Measurements from ENCODE around the gene MYH11.
"Not testable (repeated sequence)": the region's sequence is repeated elsewhere in the genome, so short reads cannot be mapped to it uniquely, and the experiment has no call there.

The MYH11 gene

GRCh38 chr16:15855704-15856003 is 1.2 kb downstream of the MYH11 start:
- Histone ChIP-seq H3K9ac (ENCODE audit: low read length) (no peak overlapping the region), H3K27me3 (replicated peaks; ENCODE audit: control insufficient read depth, insufficient read depth, low read length) (peaks cover 39% of the 10 kb centered on the region), H3K4me1 (ENCODE audit: control insufficient read depth, insufficient read depth, low read length) (peaks cover 6% of the 10 kb centered on the region), H3K9me3 (ENCODE audit: control insufficient read depth, low read length) (no peaks in the 10 kb centered on the region), H3K36me3 (ENCODE audit: control insufficient read depth, insufficient read depth, low read length, severe bottlenecking) (no peaks in the 10 kb centered on the region), H3K4me3 (ENCODE audit: low read length) (no peak overlapping the region)
- DNase-seq (ENCODE audit: low read depth), result no peak

DNA sequence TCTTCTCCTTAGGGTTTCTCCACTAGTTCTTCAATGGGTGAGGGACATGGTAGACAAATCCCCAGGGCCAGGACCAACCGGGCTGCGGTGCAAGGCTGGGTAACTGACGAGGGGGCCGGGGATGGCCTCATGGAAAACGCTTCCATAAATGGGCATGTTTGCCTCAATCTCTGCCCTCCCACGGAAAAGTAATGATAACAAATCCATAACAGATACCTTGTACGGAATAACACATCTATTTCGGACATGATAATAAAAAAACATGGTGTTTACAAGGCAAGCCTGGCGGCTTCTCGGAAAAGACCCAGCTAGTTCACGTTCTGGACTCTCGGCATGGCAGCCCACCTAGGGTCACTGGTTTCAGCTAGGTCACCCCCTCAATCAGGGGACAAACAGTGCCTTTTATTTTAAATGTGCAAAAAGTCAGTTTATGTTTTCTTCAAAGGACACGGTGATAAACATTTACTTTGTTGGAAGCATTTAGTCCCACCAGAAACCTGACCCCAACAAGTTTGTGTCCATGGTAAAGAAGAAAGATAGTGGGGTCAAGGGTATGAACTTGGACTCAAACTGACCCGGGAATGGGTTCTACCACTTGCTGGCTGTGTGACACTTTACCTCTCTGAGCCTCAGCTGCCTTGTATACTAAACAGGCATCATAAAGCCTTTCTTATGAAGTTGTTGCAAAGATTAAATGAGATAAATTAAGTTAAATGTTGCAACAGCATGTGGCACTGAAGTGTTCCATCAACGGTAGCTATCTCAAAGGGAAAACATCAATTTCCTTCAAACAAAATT is 1.7 kb downstream of the MYH11 start:
- peaks cover 41% of the 10 kb centered on the region for H3K27me3 ChIP-seq (replicated peaks; ENCODE audit: control insufficient read depth, insufficient read depth, low read length)

DNA sequence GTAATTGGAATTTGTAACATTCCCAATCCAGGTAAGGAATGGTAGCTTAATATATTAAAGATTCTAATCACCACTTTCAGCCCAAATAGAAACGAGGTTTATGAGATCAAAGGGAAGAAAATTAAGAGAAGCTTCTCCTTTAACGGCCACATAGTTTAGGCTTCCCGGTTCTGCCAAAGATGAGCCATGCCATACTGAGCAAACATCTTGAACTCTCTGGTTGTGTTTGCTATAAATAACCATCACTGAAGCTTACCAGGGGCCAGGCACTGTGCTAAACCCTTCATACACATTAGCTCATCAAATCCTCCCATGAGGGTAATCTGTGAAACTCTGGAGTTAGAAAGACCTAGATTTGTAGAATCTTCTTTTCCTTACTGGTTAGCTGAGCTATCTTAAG is 2.8 kb downstream of the MYH11 start:
- Histone ChIP-seq H3K9ac (ENCODE audit: low read length) (no peak overlapping the region), H3K36me3 (ENCODE audit: control insufficient read depth, insufficient read depth, low read length, severe bottlenecking) (no peaks in the 10 kb centered on the region), H3K4me1 (ENCODE audit: control insufficient read depth, insufficient read depth, low read length) (peaks cover 6% of the 10 kb centered on the region), H3K9me3 (ENCODE audit: control insufficient read depth, low read length) (no peaks in the 10 kb centered on the region), H3K27me3 (replicated peaks; ENCODE audit: control insufficient read depth, insufficient read depth, low read length) (peaks cover 45% of the 10 kb centered on the region), H3K4me3 (ENCODE audit: low read length) (no peak overlapping the region)
- no peak for DNase-seq (ENCODE audit: low read depth)

More for the DNA sequence above, 1.7 kb downstream of the MYH11 start:
- DNase-seq (ENCODE audit: low read depth), result no peak
- Histone ChIP-seq H3K4me3 (ENCODE audit: low read length) (no peak overlapping the region), H3K4me1 (ENCODE audit: control insufficient read depth, insufficient read depth, low read length) (peaks cover 6% of the 10 kb centered on the region), H3K9ac (ENCODE audit: low read length) (no peak overlapping the region), H3K9me3 (ENCODE audit: control insufficient read depth, low read length) (no peaks in the 10 kb centered on the region), H3K36me3 (ENCODE audit: control insufficient read depth, insufficient read depth, low read length, severe bottlenecking) (no peaks in the 10 kb centered on the region)

DNA sequence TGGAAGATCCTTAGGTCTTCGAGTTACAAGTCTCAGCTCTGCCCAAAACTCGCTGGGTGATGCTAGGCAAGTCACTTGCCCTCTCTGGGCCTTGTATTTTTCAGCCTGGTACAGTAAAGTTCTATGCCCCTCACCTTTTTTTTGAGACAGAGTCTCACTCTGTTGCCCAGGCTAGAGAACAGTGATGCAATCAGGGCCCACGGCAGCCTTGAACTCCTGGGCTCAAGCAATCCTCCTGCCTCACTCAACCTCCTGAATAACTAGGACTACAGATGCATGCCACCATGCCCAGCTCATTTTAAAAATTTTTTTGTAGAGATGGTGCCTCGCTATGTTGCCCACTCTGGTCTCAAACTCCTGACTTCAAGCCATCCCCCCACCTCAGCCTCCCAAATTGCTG is 3.8 kb downstream of the MYH11 start:
- H3K4me1 ChIP-seq (ENCODE audit: control insufficient read depth, insufficient read depth, low read length), result peaks cover 6% of the 10 kb centered on the region
- no peak for DNase-seq (ENCODE audit: low read depth)
- H3K4me3 ChIP-seq (ENCODE audit: low read length), result no peak overlapping the region
- H3K36me3 ChIP-seq (ENCODE audit: control insufficient read depth, insufficient read depth, low read length, severe bottlenecking), result no peaks in the 10 kb centered on the region
- no peak overlapping the region for H3K9ac ChIP-seq (ENCODE audit: low read length)
- peaks cover 51% of the 10 kb centered on the region for H3K27me3 ChIP-seq (replicated peaks; ENCODE audit: control insufficient read depth, insufficient read depth, low read length)
- H3K9me3 ChIP-seq (ENCODE audit: control insufficient read depth, low read length), result no peaks in the 10 kb centered on the region

DNA sequence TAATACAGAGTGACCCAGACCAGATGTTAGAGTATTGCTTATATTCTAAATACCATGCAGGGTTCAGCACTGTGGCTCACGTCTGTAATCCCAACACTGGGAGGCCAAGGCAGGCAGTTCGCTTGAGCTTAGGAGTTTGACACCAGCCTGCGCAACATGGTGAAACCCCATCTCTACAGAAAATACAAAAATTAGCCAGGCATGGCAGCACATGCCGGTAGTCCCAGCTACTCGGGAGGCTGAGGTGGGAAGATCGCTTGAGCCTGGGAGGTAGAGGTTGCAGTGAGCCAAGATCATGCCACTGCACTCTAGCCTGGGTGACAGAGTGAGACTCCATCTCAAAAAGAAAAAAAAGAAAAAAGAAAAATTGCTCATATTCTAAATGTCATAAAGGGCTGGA is 6.3 kb downstream of the MYH11 start:
- H3K36me3 ChIP-seq (ENCODE audit: control insufficient read depth, insufficient read depth, low read length, severe bottlenecking); DNase-seq (ENCODE audit: low read depth); H3K4me3 ChIP-seq (ENCODE audit: low read length); H3K9me3 ChIP-seq (ENCODE audit: control insufficient read depth, low read length); H3K9ac ChIP-seq (ENCODE audit: low read length); H3K4me1 ChIP-seq (ENCODE audit: control insufficient read depth, insufficient read depth, low read length): not testable (repeated sequence)
- peaks cover 47% of the 10 kb centered on the region for H3K27me3 ChIP-seq (replicated peaks; ENCODE audit: control insufficient read depth, insufficient read depth, low read length)

DNA sequence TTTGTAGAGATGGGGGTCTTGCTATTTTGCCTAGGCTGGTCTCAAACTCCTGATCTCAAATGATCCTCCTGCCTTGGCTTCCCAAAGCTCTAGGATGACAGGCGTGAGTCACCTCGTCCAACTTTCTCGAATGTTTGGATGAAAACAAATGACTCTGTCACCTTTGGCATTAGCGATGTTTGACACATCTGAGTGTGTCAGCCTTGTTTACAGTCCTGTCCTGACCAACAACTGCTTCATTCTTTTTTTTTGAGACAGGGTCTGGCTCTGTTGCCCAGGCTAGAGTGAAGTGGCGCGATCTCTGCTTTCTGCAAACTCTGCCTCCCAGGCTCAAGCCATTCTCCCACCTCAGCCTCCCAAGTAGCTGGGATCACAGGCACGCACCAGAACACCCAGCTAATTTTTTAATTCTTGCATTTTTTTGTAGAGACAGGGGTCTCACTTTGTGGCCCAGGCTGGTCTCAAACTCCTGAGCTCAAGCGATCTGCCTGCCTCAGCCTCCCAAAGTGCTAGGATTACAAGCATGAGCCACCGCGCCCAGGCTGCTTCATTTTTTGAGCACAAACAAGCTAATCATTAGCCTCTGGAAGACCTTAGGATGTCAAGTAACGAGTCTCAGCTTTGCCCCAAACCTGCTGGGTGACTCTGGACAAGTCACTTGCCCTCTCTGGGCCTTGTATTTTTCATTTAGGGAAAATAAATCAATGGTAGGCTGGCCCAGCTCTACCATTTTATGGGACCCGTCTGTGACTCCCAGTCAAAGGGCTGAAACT is 7.4 kb downstream of the MYH11 start:
- Histone ChIP-seq H3K36me3 (ENCODE audit: control insufficient read depth, insufficient read depth, low read length, severe bottlenecking) (no peaks in the 10 kb centered on the region), H3K4me3 (ENCODE audit: low read length) (no peak overlapping the region), H3K9ac (ENCODE audit: low read length) (no peak overlapping the region), H3K27me3 (replicated peaks; ENCODE audit: control insufficient read depth, insufficient read depth, low read length) (peaks cover 36% of the 10 kb centered on the region), H3K9me3 (ENCODE audit: control insufficient read depth, low read length) (no peaks in the 10 kb centered on the region), H3K4me1 (ENCODE audit: control insufficient read depth, insufficient read depth, low read length) (no peaks in the 10 kb centered on the region)
- no peak for DNase-seq (ENCODE audit: low read depth)

DNA sequence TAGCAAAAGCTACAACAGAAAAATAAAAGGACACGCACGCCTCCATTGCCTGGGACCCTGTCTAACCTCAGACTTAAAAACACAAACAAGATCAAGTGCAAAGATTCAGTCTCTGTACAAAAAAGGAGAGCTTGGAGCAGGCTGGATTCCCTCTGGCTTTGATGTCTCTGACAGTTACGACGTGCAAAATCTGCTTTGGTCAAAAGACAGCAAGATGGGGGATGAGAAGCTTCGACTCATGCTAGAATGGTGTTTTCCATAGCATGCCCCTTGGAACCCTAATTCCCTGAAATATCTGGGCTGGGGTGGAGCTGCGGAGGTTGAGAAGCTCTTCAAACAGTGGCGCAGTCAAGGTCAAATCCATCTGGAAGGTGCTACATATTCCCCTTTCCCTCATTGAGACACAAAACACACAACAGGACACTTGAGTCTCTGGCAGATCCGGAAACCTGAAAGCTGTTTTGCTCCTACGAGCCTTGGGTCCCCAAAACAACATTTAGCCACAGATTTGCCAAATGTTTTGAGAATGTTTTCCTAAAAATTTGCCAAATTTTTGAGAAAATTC is 9.1 kb downstream of the MYH11 start:
- Histone ChIP-seq H3K4me3 (ENCODE audit: low read length) (no peak overlapping the region), H3K9me3 (ENCODE audit: control insufficient read depth, low read length) (no peaks in the 10 kb centered on the region), H3K27me3 (replicated peaks; ENCODE audit: control insufficient read depth, insufficient read depth, low read length) (peaks cover 31% of the 10 kb centered on the region), H3K9ac (ENCODE audit: low read length) (no peak overlapping the region), H3K4me1 (ENCODE audit: control insufficient read depth, insufficient read depth, low read length) (no peaks in the 10 kb centered on the region), H3K36me3 (ENCODE audit: control insufficient read depth, insufficient read depth, low read length, severe bottlenecking) (no peaks in the 10 kb centered on the region)
- no peak for DNase-seq (ENCODE audit: low read depth)

- Histone ChIP-seq H3K9me3 (ENCODE audit: control insufficient read depth, low read length) (no peaks in the 10 kb centered on the region), H3K4me3 (ENCODE audit: low read length) (no peak overlapping the region), H3K36me3 (ENCODE audit: control insufficient read depth, insufficient read depth, low read length, severe bottlenecking) (no peaks in the 10 kb centered on the region), H3K9ac (ENCODE audit: low read length) (no peak overlapping the region), H3K4me1 (ENCODE audit: control insufficient read depth, insufficient read depth, low read length) (no peaks in the 10 kb centered on the region), H3K27me3 (replicated peaks; ENCODE audit: control insufficient read depth, insufficient read depth, low read length) (peaks cover 31% of the 10 kb centered on the region)
- no peak for DNase-seq (ENCODE audit: low read depth)
These were observed 10.3 kb downstream of the MYH11 start for GRCh38 chr16:15846510-15846909.

DNA sequence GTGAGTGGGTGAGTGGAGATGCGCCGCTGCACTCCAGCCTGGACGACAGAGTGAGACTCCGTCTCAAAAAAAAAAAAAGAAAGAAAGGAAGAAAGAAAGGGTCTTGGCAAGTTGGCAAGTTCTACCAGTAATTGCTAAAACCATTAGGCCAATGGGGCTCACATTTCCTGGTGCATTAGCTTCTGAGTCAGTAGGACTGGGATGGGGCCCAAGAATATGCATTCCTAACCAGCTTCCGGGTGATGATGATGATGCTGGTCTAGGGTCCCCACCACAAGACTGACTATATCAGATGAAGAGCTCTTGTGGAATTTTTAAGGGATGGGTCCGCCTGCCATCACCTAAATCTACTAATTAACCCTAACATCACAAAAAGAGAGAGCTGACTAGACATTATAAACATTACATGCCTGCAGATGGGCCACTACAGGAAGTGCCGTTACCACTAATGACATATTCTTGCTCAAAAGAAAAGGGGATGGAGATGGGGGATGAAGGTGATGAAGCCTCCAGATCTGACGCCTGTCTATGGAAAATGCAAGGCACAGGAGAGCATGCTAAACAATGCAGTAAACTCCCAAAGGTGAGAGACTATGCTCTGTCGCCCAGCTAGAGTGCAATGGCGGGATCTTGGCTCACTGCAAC is 13.1 kb downstream of the MYH11 start:
- H3K36me3 ChIP-seq (ENCODE audit: control insufficient read depth, insufficient read depth, low read length, severe bottlenecking), result no peaks in the 10 kb centered on the region
- no peak overlapping the region for H3K4me3 ChIP-seq (ENCODE audit: low read length)
- no peaks in the 10 kb centered on the region for H3K4me1 ChIP-seq (ENCODE audit: control insufficient read depth, insufficient read depth, low read length)
- H3K9ac ChIP-seq (ENCODE audit: low read length), result no peak overlapping the region
- H3K27me3 ChIP-seq (replicated peaks; ENCODE audit: control insufficient read depth, insufficient read depth, low read length), result peaks cover 32% of the 10 kb centered on the region
- no peaks in the 10 kb centered on the region for H3K9me3 ChIP-seq (ENCODE audit: control insufficient read depth, low read length)
- no peak for DNase-seq (ENCODE audit: low read depth)

- DNase-seq (ENCODE audit: low read depth); H3K4me3 ChIP-seq (ENCODE audit: low read length); H3K4me1 ChIP-seq (ENCODE audit: control insufficient read depth, insufficient read depth, low read length); H3K9ac ChIP-seq (ENCODE audit: low read length); H3K36me3 ChIP-seq (ENCODE audit: control insufficient read depth, insufficient read depth, low read length, severe bottlenecking); H3K9me3 ChIP-seq (ENCODE audit: control insufficient read depth, low read length): not testable (repeated sequence)
- peaks cover 23% of the 10 kb centered on the region for H3K27me3 ChIP-seq (replicated peaks; ENCODE audit: control insufficient read depth, insufficient read depth, low read length)
These were observed 17.6 kb downstream of the MYH11 start for GRCh38 chr16:15839204-15839603.

DNA sequence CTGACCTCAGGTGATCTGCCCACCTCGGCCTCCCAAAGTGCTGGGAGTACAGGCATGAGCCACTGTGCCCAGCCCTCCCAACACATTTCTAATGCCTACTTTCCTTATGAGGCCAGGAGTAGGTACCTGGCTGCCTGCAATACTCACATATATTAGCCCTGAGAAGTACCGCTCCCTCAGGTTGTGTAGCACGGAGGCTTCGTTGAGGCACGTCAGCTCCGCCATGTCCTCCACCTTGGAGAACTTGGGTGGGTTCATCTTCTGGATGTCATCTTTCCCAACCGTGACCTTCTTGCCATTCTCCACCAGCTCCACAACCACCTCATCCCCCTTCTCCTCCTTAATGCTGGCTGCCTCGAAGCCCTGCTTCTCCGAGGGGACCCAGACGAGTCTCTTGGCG is 19.1 kb downstream of the MYH11 start:
- no peak overlapping the region for H3K4me3 ChIP-seq (ENCODE audit: low read length)
- no peak overlapping the region for H3K9ac ChIP-seq (ENCODE audit: low read length)
- peaks cover 32% of the 10 kb centered on the region for H3K27me3 ChIP-seq (replicated peaks; ENCODE audit: control insufficient read depth, insufficient read depth, low read length)
- no peaks in the 10 kb centered on the region for H3K9me3 ChIP-seq (ENCODE audit: control insufficient read depth, low read length)
- no peak for DNase-seq (ENCODE audit: low read depth)
- no peaks in the 10 kb centered on the region for H3K36me3 ChIP-seq (ENCODE audit: control insufficient read depth, insufficient read depth, low read length, severe bottlenecking)
- H3K4me1 ChIP-seq (ENCODE audit: control insufficient read depth, insufficient read depth, low read length), result no peaks in the 10 kb centered on the region

All from adipocyte (in vitro differentiated cells).